SK-N-SH treated with all-trans-retinoic acid at 6 μM for 48 hours (cell line): ENCODE measurements around the gene PDCD7.
"Not testable (repeated sequence)": the region's sequence is repeated elsewhere in the genome, so short reads cannot be mapped to it uniquely, and the experiment has no call there.

Experiments used
- RARB ChIP-seq: fragments of 250-450 bp; sonication (Bioruptor Pico); IDR thresholded peaks from 2 replicates; pipeline ENCODE4 v1.8.0; 2021; ENCODE audit warnings: mild to moderate bottlenecking, moderate library complexity
- TCF4 ChIP-seq: fragments of 250-450 bp; sonication (Bioruptor Pico); IDR thresholded peaks from 2 replicates; pipeline ENCODE4 v1.8.0; 2021; ENCODE audit warnings: mild to moderate bottlenecking, moderate library complexity, borderline replicate concordance

GRCh38 chr15:65138631-65139030 lies 5.0 kb upstream of the PDCD7 start:
- not testable (repeated sequence) for TF ChIP-seq RARB, TCF4 (CRISPR knock-in tag)
